Neural progenitor cell (in vitro differentiated cells): ENCODE data around the gene BBS5. TPM values are rescaled to one million over a fixed set of nuclear protein-coding genes. Genes with fewer than 3 reads are reported as not detected.
A peak's percentile ranks its signal among the peaks of the same experiment; 100 is the strongest.

Source experiments
- DNase-seq: peaks from one replicate; pipeline ENCODE4 v3.0.0-alpha.2; 2016; ENCODE audit warnings: low spot score
- H2AFZ ChIP-seq: fragments of 200-600 bp; sonication (generic); replicated peaks from 2 replicates; pipeline ENCODE4 v1.6.1; 2016; ENCODE audit warnings: antibody characterized with exemption
- H3F3A ChIP-seq: fragments of 200-600 bp; sonication (generic); 2 replicates; pipeline ENCODE4 v1.6.1; 2016; ENCODE audit warnings: antibody characterized with exemption, low read depth
- H3K27ac ChIP-seq: fragments of 200-600 bp; sonication (generic); 2 replicates; pipeline ENCODE4 v1.5.1; 2016; ENCODE audit warnings: mild to moderate bottlenecking
- H3K27me3 ChIP-seq: fragments of 200-600 bp; sonication (generic); 2 replicates; pipeline ENCODE4 v1.6.1; 2016; ENCODE audit warnings: mild to moderate bottlenecking, moderate library complexity
- H3K36me3 ChIP-seq: fragments of 200-600 bp; sonication (generic); 2 replicates; pipeline ENCODE4 v1.5.1; 2016
- H3K4me1 ChIP-seq: fragments of 200-600 bp; sonication (generic); 2 replicates; pipeline ENCODE4 v1.6.1; 2016; ENCODE audit warnings: mixed run types
- H3K4me2 ChIP-seq: fragments of 200-600 bp; sonication (generic); 2 replicates; pipeline ENCODE4 v1.6.1; 2016
- H3K4me3 ChIP-seq: fragments of 200-600 bp; sonication (generic); 2 replicates; pipeline ENCODE4 v1.5.1; 2016
- H3K79me2 ChIP-seq: fragments of 200-600 bp; sonication (generic); 2 replicates; pipeline ENCODE4 v1.6.1; 2016; ENCODE audit warnings: low read depth
- H3K9ac ChIP-seq: fragments of 200-600 bp; sonication (generic); 2 replicates; pipeline ENCODE4 v1.6.1; 2016
- H3K9me3 ChIP-seq: fragments of 200-600 bp; sonication (generic); 2 replicates; pipeline ENCODE4 v1.5.1; 2016; ENCODE audit warnings: low read depth
- H4K20me1 ChIP-seq: fragments of 200-600 bp; sonication (generic); 2 replicates; pipeline ENCODE4 v1.6.1; 2016; ENCODE audit warnings: low read depth
- H3K27ac Mint-ChIP-seq: 3 replicates; pipeline ENCODE4 v1.8.0; 2021; ENCODE audit warnings: mixed read lengths
- H3K27me3 Mint-ChIP-seq: 2 replicates; pipeline ENCODE4 v1.8.0; 2022; ENCODE audit warnings: low read depth, mild to moderate bottlenecking, inconsistent platforms, moderate library complexity, mixed read lengths; ENCODE audit not compliant: insufficient read depth
- H3K36me3 Mint-ChIP-seq: 3 replicates; pipeline ENCODE4 v1.8.0; 2021; ENCODE audit warnings: mixed read lengths
- H3K4me1 Mint-ChIP-seq: 3 replicates; pipeline ENCODE4 v1.8.0; 2021; ENCODE audit warnings: mixed read lengths
- H3K4me3 Mint-ChIP-seq: 3 replicates; pipeline ENCODE4 v1.8.0; 2021; ENCODE audit warnings: mild to moderate bottlenecking, moderate library complexity, mixed read lengths
- H3K9me3 Mint-ChIP-seq: 3 replicates; pipeline ENCODE4 v1.8.0; 2020; ENCODE audit warnings: mixed read lengths
- EZH2 ChIP-seq: fragments of 200-600 bp; sonication (generic); IDR thresholded peaks from 2 replicates; pipeline ENCODE4 v1.6.1; 2017; ENCODE audit warnings: antibody characterized with exemption, mild to moderate bottlenecking, moderate library complexity
- EZH2phosphoT487 ChIP-seq: fragments of 200-600 bp; sonication (generic); IDR thresholded peaks from 2 replicates; pipeline ENCODE4 v1.6.1; 2017; ENCODE audit warnings: antibody characterized with exemption
- total RNA-seq: library from RNA; depleted of rRNA; stranded (reverse); fragments of >200 nt; gene quantifications from 2 replicates; pipeline ENCODE4 v1.2.3, GENCODE V29; 2015; ENCODE audit warnings: low replicate concordance
- TF ChIP-seq, protein P1 (sequence below): fragments of 200-600 bp; sonication (generic); IDR thresholded peaks from 2 replicates; pipeline ENCODE4 v1.5.1; 2017; ENCODE audit warnings: antibody characterized with exemption, mild to moderate bottlenecking

The BBS5 gene
- total RNA-seq, 1 donor from 2014 or later, result 3.8 TPM

GRCh38 chr2:169520896-169521295, 41.6 kb downstream of the BBS5 start:
- no peaks in the 10 kb centered on the region for H3K79me2 ChIP-seq
- no peak overlapping the region for H3K4me2 ChIP-seq
- H3K27ac ChIP-seq, result no peak overlapping the region
- no peaks in the 10 kb centered on the region for H4K20me1 ChIP-seq
- H3K4me3 ChIP-seq, result no peak overlapping the region
- H3K9ac ChIP-seq, result no peak overlapping the region
- Mint-ChIP-seq H3K9me3 (no peaks in the 10 kb centered on the region), H3K27ac (no peak overlapping the region), H3K4me1 (peaks cover 13% of the 10 kb centered on the region), H3K4me3 (no peak overlapping the region), H3K36me3 (no peaks in the 10 kb centered on the region), H3K27me3 (no peaks in the 10 kb centered on the region)
- H3F3A ChIP-seq, result no peaks in the 10 kb centered on the region
- TF ChIP-seq, protein P1, sequence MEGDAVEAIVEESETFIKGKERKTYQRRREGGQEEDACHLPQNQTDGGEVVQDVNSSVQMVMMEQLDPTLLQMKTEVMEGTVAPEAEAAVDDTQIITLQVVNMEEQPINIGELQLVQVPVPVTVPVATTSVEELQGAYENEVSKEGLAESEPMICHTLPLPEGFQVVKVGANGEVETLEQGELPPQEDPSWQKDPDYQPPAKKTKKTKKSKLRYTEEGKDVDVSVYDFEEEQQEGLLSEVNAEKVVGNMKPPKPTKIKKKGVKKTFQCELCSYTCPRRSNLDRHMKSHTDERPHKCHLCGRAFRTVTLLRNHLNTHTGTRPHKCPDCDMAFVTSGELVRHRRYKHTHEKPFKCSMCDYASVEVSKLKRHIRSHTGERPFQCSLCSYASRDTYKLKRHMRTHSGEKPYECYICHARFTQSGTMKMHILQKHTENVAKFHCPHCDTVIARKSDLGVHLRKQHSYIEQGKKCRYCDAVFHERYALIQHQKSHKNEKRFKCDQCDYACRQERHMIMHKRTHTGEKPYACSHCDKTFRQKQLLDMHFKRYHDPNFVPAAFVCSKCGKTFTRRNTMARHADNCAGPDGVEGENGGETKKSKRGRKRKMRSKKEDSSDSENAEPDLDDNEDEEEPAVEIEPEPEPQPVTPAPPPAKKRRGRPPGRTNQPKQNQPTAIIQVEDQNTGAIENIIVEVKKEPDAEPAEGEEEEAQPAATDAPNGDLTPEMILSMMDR, result no peak
- TF ChIP-seq EZH2 (no peak), EZH2phosphoT487 (no peak)
- no peak overlapping the region for H2AFZ ChIP-seq
- H3K9me3 ChIP-seq, result no peaks in the 10 kb centered on the region
- no peaks in the 10 kb centered on the region for H3K4me1 ChIP-seq
- no peaks in the 10 kb centered on the region for H3K27me3 ChIP-seq
- no peak for DNase-seq
- H3K36me3 ChIP-seq, result no peaks in the 10 kb centered on the region

DNA sequence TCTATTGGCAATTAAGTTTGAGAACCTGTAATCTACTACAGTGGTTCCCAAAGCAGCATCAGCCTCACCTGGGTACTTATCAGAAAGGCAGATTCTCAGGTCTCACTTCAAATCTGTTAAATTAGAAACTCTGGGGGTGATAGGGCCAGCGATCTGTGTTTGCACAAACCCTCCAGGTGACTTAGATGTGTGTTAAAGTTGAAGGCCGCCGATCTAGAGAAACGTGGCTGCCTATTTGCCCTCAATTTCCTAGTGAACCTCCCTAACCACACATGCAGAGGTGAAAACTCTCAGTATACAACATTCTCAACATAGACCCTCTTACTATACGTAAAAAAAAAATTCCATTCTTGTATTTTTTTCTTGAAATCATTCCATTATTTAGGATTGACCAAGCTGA, 44.4 kb downstream of the BBS5 start:
- Histone ChIP-seq H3F3A (no peaks in the 10 kb centered on the region), H3K36me3 (no peaks in the 10 kb centered on the region), H3K79me2 (no peaks in the 10 kb centered on the region), H3K27me3 (no peaks in the 10 kb centered on the region), H3K4me3 (no peak overlapping the region), H3K27ac (no peak overlapping the region), H3K4me2 (no peak overlapping the region), H3K9ac (no peak overlapping the region), H4K20me1 (peaks cover 3% of the 10 kb centered on the region), H3K9me3 (no peaks in the 10 kb centered on the region), H3K4me1 (no peaks in the 10 kb centered on the region), H2AFZ (no peak overlapping the region)
- Mint-ChIP-seq H3K4me3 (no peak overlapping the region), H3K36me3 (no peaks in the 10 kb centered on the region), H3K27ac (no peak overlapping the region), H3K9me3 (no peaks in the 10 kb centered on the region), H3K4me1 (peaks cover 15% of the 10 kb centered on the region), H3K27me3 (no peaks in the 10 kb centered on the region)
- TF ChIP-seq, protein P1, result no peak
- no peak for TF ChIP-seq EZH2phosphoT487
- TF ChIP-seq EZH2, result no peak
- no peak for DNase-seq

- no peaks in the 10 kb centered on the region for H3K27me3 Mint-ChIP-seq
- H2AFZ ChIP-seq, result no peak overlapping the region
- H3K9ac ChIP-seq, result no peak overlapping the region
- H3K27me3 ChIP-seq, result no peaks in the 10 kb centered on the region
- DNase-seq, result no peak
- peak overlapping the region; percentile 14 for H3K27ac Mint-ChIP-seq
- H4K20me1 ChIP-seq, result peaks cover 3% of the 10 kb centered on the region
- no peak overlapping the region for H3K4me2 ChIP-seq
- H3K4me3 ChIP-seq, result no peak overlapping the region
- peaks cover 6% of the 10 kb centered on the region for H3K36me3 Mint-ChIP-seq
- H3K9me3 Mint-ChIP-seq, result no peaks in the 10 kb centered on the region
- no peaks in the 10 kb centered on the region for H3K9me3 ChIP-seq
- no peaks in the 10 kb centered on the region for H3K4me1 ChIP-seq
- H3K4me1 Mint-ChIP-seq, result peaks cover 15% of the 10 kb centered on the region
- no peak overlapping the region for H3K4me3 Mint-ChIP-seq
- peaks cover 4% of the 10 kb centered on the region for H3F3A ChIP-seq
- no peak overlapping the region for H3K27ac ChIP-seq
- no peaks in the 10 kb centered on the region for H3K36me3 ChIP-seq
- no peaks in the 10 kb centered on the region for H3K79me2 ChIP-seq
- TF ChIP-seq EZH2phosphoT487 (no peak), EZH2 (no peak)
- TF ChIP-seq, protein P1, result no peak
Observed at GRCh38 chr2:169525434-169525833, 46.1 kb downstream of the BBS5 start.
